Germinal center (tissue), 1 donor: ENCODE measurements around the gene ANO1.
"Not testable (repeated sequence)": the region's sequence is repeated elsewhere in the genome, so short reads cannot be mapped to it uniquely, and the experiment has no call there.

Experiments used
- DNase-seq: peaks from one replicate; pipeline ENCODE4 v3.0.0; 2012; ENCODE audit warnings: mixed read lengths, low spot score

The ANO1 gene

GRCh38 chr11:70210051-70210501 is 132.0 kb downstream of the ANO1 start:
- DNase-seq, result no peak

DNA sequence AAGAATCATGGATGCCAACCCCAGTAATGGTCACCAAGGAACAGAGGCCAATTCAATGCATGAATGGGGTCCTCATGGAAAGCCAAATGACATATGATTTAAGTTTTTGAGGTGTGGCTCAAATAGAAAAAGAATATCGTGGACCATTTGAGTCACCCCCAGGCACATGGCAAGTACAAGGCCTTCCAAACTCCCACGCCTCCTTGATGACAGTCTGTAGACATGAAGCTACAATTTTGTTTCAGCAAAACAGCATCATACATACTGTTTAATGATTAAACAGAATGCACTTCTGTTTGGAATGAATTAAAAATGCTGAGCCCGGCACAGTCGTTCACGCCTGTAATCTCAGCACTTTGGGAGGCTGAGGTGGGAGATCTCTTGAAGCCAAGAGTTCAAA is 132.4 kb downstream of the ANO1 start:
- DNase-seq, result no peak

- no peak for DNase-seq
Observed at GRCh38 chr11:70212227-70212811, 134.2 kb downstream of the ANO1 start.

- DNase-seq, result not testable (repeated sequence)
Observed at GRCh38 chr11:70217388-70217787, 139.3 kb downstream of the ANO1 start.

- DNase-seq, result not testable (repeated sequence)
Observed at GRCh38 chr11:70218076-70218475, 140.0 kb downstream of the ANO1 start.

GRCh38 chr11:70220136-70220535 is 142.0 kb downstream of the ANO1 start:
- DNase-seq, result no peak

GRCh38 chr11:70220920-70221319 is 142.8 kb downstream of the ANO1 start:
- no peak for DNase-seq

GRCh38 chr11:70225681-70226177 is 147.6 kb downstream of the ANO1 start:
- DNase-seq, result no peak

GRCh38 chr11:70226183-70226582 is 148.1 kb downstream of the ANO1 start:
- DNase-seq, result no peak

GRCh38 chr11:70226967-70227366 is 148.8 kb downstream of the ANO1 start:
- no peak for DNase-seq

DNA sequence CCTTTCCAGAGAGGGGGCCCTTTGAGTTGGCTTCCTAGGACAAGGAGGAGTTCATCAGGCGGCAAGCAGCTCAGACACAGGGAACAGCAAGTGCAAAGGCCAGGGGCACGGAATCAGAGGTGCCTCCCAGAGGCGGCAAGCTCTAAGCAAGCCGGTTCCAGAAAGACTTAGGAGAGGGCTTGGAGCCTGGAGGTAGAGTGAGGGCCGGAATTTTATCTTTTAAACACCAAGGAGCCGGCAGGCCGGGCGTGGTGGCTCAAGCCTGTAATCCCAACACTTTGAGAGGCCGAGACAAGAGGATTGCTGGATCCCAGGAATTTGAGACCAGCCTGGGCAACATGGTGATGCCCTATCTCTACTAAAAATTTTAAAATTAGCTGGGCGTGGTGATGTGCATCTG is 151.6 kb downstream of the ANO1 start:
- no peak for DNase-seq

GRCh38 chr11:70230151-70230839 is 152.2 kb downstream of the ANO1 start:
- no peak for DNase-seq

DNA sequence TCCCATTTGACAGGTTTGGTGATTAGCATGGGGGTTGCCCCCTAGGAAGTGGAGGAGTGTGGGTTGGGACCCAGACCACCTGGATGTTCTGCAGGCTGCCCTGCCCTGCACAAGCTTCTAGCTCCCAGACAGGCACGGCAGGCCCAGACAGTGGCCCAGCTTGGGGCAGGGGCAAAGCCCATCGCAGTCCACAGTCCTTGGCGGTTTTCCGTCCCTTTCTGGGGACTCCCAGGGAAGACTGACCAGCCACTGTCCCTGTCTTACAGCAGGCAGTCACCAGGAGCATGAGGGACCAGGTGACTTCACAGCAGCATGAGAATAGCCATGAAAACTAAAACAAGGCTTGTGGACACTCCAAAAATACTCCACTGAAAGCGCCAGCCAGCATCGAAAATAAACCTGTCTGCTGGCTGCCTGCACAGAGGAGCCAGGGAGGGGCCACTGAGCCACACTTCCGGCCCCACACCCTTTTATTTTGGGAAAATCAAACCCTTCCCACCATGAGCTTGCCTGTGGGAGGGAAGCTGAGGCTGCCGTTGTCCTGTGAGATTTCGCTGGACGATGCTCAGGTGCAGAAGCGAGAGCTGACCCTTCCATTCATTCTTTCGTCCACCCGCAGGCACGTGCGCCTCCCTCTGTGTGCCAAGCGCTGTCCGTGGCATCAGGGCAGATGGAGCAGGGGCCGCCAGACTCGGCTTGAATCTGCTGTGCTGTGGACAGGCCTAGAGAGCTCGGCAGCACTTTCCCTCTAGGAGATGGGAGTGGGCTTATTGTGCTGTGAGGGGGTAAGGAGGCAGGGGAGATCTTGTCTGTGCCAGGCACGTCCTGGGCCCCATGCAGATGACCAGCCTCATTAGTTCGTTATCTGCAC is 153.0 kb downstream of the ANO1 start:
- DNase-seq, result no peak

DNA sequence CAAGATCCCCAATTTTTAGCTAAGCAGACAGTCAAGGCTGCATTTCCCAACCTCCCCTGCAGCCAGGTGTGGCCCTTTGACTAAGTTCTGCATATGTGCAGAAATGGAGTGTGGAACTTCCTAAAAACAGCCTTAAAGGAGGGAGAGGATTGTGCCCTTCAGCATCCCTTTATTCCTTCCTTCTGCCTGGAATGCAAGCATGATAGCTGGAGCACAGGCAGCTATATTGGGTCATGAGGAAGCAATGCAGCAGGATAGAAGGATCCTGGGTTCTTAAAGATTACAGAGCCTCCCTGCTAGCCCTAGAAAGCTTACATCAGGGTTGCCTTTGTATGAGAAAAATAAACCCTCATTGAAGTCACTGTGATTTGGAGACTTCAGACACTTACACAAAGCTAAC is 154.9 kb downstream of the ANO1 start:
- no peak for DNase-seq

DNA sequence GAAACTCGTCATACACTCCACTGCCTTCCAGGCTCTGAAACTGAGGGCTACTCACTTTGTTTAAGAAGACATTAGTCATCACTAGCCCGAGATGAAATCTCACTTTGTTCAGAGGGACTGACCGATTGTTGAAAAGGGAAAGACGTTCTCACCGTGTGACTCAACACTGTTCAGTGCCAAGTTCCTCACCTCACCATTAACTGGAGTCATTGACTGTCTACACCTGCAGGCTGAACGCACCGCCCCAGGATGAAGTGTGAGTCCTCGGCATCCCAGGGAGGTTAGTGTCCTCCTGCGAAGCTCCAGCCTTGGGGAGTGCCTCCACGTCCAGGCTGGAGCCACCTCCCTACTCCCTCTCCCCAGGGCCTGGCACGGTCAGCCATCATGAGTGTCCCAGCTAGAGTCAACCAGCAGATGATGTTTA is 155.4 kb downstream of the ANO1 start:
- DNase-seq, result no peak

DNA sequence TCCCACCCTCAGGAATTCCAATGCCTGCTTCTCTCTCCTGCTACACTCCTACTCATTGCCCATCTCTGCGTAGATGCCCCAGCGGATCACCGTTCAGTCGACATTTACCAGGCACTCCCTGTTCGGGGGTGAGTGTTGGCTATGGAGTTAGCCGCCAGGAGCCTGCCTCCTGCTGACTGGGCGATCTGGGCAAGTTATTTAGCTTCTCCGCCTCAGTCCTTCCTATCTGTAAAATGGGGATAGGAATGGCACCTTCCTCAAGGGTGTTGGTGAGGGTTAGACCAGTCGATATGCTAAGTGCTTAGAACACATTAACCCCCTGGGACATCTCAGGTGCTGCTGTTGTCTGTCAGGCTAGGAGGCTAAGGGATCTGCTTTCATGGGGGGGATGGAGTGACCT is 155.8 kb downstream of the ANO1 start:
- DNase-seq, result no peak
